HTERT RPE-1 (cell line): ENCODE data around the gene EVPLL.
"Not testable (repeated sequence)": the region's sequence is repeated elsewhere in the genome, so short reads cannot be mapped to it uniquely, and the experiment has no call there.

Experiments
- in situ Hi-C: fragments of 300-500 bp; cut with MboI; formaldehyde crosslinking; loops from 4 replicates; pipeline ENCODE4 v1.14.3; 2020; ENCODE audit warnings: low sequenced_read_pairs

Gene EVPLL

GRCh38 chr17:18377437-18378204, at the start of gene EVPLL:
Gene EVPLL, plus strand, starts transcription at chr17:18377778. Its CDS starts 3,160 bp downstream, at chr17:18380938.
- in situ Hi-C loops, result no loop called here

- in situ Hi-C loops, result no loop called here
Measured at GRCh38 chr17:18328643-18329204, 48.9 kb upstream of the EVPLL start.

GRCh38 chr17:18331879-18332278, 45.7 kb upstream of the EVPLL start:
- in situ Hi-C loops, result no loop called here

GRCh38 chr17:18332909-18333489, 44.6 kb upstream of the EVPLL start:
- in situ Hi-C loops, result no loop called here

GRCh38 chr17:18338158-18338557, 39.4 kb upstream of the EVPLL start:
- in situ Hi-C loops, result not testable (repeated sequence)

- in situ Hi-C loops, result no loop called here
Measured at GRCh38 chr17:18339933-18340332, 37.6 kb upstream of the EVPLL start.

GRCh38 chr17:18344021-18344420, 33.6 kb upstream of the EVPLL start:
- in situ Hi-C loops, result no loop called here

GRCh38 chr17:18353541-18353940, 24.0 kb upstream of the EVPLL start:
- in situ Hi-C loops, result no loop called here

- in situ Hi-C loops, result no loop called here
Measured at GRCh38 chr17:18356624-18357023, 21.0 kb upstream of the EVPLL start.

- in situ Hi-C loops, result no loop called here
Measured at GRCh38 chr17:18360518-18360917, 17.1 kb upstream of the EVPLL start.

- in situ Hi-C loops, result no loop called here
Measured at GRCh38 chr17:18361837-18362697, 15.5 kb upstream of the EVPLL start.

GRCh38 chr17:18362698-18363100, 14.9 kb upstream of the EVPLL start:
- in situ Hi-C loops, result no loop called here

- in situ Hi-C loops, result no loop called here
Measured at GRCh38 chr17:18363101-18364049, 14.2 kb upstream of the EVPLL start, which contains the start of gene SHMT1. Gene SHMT1, minus strand, starts transcription at chr17:18363550. Its CDS starts 7,569 bp downstream, at chr17:18355981.

GRCh38 chr17:18364166-18364565, 13.4 kb upstream of the EVPLL start:
- in situ Hi-C loops, result no loop called here

GRCh38 chr17:18368946-18369345, 8.6 kb upstream of the EVPLL start:
- in situ Hi-C loops, result no loop called here

GRCh38 chr17:18370761-18371160, 6.8 kb upstream of the EVPLL start:
- in situ Hi-C loops, result no loop called here

- in situ Hi-C loops, result no loop called here
Measured at GRCh38 chr17:18371455-18371854, 6.1 kb upstream of the EVPLL start.

- in situ Hi-C loops, result not testable (repeated sequence)
Measured at GRCh38 chr17:18373181-18373580, 4.4 kb upstream of the EVPLL start.

GRCh38 chr17:18374216-18374615, 3.4 kb upstream of the EVPLL start:
- in situ Hi-C loops, result no loop called here

- in situ Hi-C loops, result no loop called here
Measured at GRCh38 chr17:18378205-18378505, 577 bp downstream of the EVPLL start.
